B cell (primary cell): ENCODE measurements around the gene VEGFB.

ENCODE experiments used
- EZH2 ChIP-seq: IDR thresholded peaks from 2 replicates; pipeline ENCODE4 v1.6.1; 2012; ENCODE audit warnings: borderline replicate concordance, low read depth, mild to moderate bottlenecking, moderate library complexity, low read length; ENCODE audit not compliant: insufficient read depth, poor library complexity, severe bottlenecking
- TF ChIP-seq, protein P1 (sequence below): fragments of 200-600 bp; IDR thresholded peaks from one replicate; pipeline ENCODE4 v1.8.0; 2022; ENCODE audit warnings: antibody characterized with exemption, mild to moderate bottlenecking

DNA sequence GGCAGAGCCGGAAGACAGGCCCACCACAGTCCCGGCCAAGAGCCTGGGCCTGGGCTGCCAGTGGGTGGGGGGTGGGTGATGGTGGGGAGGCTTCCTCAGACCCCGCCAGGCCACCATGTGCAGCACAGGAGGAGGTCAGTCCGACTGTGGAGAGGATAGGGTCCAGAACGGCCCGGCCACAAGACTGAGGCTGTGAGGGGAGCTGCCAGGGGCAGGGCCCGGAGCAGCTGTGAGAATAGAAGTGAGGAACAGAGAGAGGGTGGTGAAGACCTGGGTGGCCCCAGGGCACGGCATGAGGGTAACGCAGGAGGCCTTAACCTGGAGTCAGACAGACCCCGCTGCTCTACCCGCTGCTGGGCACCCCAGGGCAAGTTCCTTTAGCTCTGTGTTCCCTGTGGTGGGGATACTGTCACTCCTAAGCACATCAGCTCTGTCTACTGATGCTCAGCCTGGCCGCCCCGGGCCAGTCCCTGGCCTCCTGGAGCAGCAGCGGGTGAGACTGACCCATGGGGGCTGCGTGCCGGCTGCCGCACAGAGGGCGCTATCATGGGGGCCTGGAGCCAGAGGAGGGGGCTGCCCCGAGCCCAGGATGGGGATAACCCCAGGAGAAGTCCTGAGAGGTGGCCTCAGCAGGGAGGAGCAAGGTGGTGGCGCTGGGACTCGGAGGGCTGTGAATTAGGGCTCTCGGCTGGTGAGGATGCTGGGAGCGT, 26.1 kb upstream of the VEGFB start:
- TF ChIP-seq, protein P1, sequence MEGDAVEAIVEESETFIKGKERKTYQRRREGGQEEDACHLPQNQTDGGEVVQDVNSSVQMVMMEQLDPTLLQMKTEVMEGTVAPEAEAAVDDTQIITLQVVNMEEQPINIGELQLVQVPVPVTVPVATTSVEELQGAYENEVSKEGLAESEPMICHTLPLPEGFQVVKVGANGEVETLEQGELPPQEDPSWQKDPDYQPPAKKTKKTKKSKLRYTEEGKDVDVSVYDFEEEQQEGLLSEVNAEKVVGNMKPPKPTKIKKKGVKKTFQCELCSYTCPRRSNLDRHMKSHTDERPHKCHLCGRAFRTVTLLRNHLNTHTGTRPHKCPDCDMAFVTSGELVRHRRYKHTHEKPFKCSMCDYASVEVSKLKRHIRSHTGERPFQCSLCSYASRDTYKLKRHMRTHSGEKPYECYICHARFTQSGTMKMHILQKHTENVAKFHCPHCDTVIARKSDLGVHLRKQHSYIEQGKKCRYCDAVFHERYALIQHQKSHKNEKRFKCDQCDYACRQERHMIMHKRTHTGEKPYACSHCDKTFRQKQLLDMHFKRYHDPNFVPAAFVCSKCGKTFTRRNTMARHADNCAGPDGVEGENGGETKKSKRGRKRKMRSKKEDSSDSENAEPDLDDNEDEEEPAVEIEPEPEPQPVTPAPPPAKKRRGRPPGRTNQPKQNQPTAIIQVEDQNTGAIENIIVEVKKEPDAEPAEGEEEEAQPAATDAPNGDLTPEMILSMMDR, result no peak
- no peak for TF ChIP-seq EZH2
